Measurements from ENCODE around the gene BCL2L12.

- TF ChIP-seq CTCF (conservative IDR thresholded peaks at IDR 0.05 in 1 of 2, IDR thresholded peaks at IDR 0.05 in 1 of 2; ENCODE audit: extremely low read depth in 1 of 2, insufficient read depth in 1 of 2, low read depth in 1 of 2, low read length in 2 of 2): no peak
- TF ChIP-seq EZH2 (IDR thresholded peaks at IDR 0.05; ENCODE audit: borderline replicate concordance, low read length): no peak
Observed at GRCh38 chr19:49663224-49663623, 2.5 kb upstream of the BCL2L12 start.
